Psoas muscle (tissue), 8 donors: ENCODE data around the gene DNAH1. TPM values are rescaled to one million over a fixed set of nuclear protein-coding genes. Genes with fewer than 3 reads are reported as not detected.

Experiments used
- ATAC-seq, 4 donors: fragments of 200-7000 bp; cut with Tn5 transposase; one replicate each; pipeline ENCODE4 v1.9.1; 2020; ENCODE audit warnings: moderate library complexity in 3 of 4, mild to moderate bottlenecking in 2 of 4
- DNase-seq, 2 donors: peaks; one replicate each; pipeline ENCODE4 v3.0.0-alpha.2; 2020
- H3K27ac ChIP-seq: fragments of 200-600 bp; one replicate; pipeline ENCODE4 v1.8.0; 2022
- H3K27me3 ChIP-seq, 3 donors: fragments of 200-600 bp in 1 of 3; one replicate each; pipeline versions ENCODE4 v1.6.1 to v1.8.0; 2013 to 2022; ENCODE audit warnings: low read length in 2 of 3, mild to moderate bottlenecking in 2 of 3, moderate library complexity in 1 of 3; ENCODE audit not compliant: insufficient read depth in 3 of 3
- H3K36me3 ChIP-seq, 2 donors: fragments of 200-600 bp in 1 of 2; one replicate each; pipeline versions ENCODE4 v1.6.1 to v1.8.0; 2013 to 2022; ENCODE audit warnings: low read depth in 1 of 2, mild to moderate bottlenecking in 1 of 2, moderate library complexity in 1 of 2; ENCODE audit not compliant: insufficient read depth in 1 of 2
- H3K4me1 ChIP-seq: fragments of 200-600 bp; one replicate; pipeline ENCODE4 v1.8.0; 2022
- H3K4me3 ChIP-seq: fragments of 200-600 bp; one replicate; pipeline ENCODE4 v1.8.0; 2022; ENCODE audit warnings: mild to moderate bottlenecking
- H3K9me3 ChIP-seq: fragments of 200-600 bp; one replicate; pipeline ENCODE4 v1.8.0; 2022
- CTCF ChIP-seq: fragments of 200-600 bp; IDR thresholded peaks from one replicate; pipeline ENCODE4 v1.8.0; 2022; ENCODE audit warnings: antibody characterized with exemption
- WGBS, 3 donors: extraction: QIAGEN DNeasy Blood & Tissue Kit; methylation state at CpG; one replicate each; pipeline versions ENCODE4 v1.1.6 to v1.1.7; 2013; 5-methylcytosine and 5-hydroxymethylcytosine counted together
- intact Hi-C, 2 donors: fragments of 100-400 bp; cut with DNase I; formaldehyde crosslinking; loops; one replicate each; pipeline versions ENCODE4 v1.11.0 to v1.14.2; 2022
- polyA plus RNA-seq, 3 donors: library from polyadenylated mRNA; stranded (reverse); fragments of 200-250 nt; gene quantifications; one replicate each; pipeline ENCODE4 v1.2.3, GENCODE V29; 2013
- total RNA-seq, 4 donors: library from RNA; stranded (reverse); fragmentation: NEBNext Ultra II Directional in 2 of 4; extraction: Animal tissue kit (Norgen Biotek cat#: 25700) in 2 of 4; gene quantifications; one replicate each; pipeline versions ENCODE4 v1.2.1 to v1.2.4, GENCODE V29; 2021 to 2023
- donor health status: healthy with polysubstance abuse.
- donor health status: DM: no; HTN: no; CAD: no; lungs with moderate emphysema.
- donor health status: Bipolar disorder and iron deficiency.
- donor health status: healthy.
- donor health status: DM: yes; HTN: yes; CAD: no.
- donor health status: DM: no; HTN: no; CAD: no.
- donor health status: DM: no; HTN: no; CAD: no.
- donor health status: DM: yes; HTN: yes; CAD: no.

Gene DNAH1
- total and polyA plus RNA-seq, 7 donors, result 0.77 to 4.1 (median 2.4) TPM

GRCh38 chr3:52311576-52312119, 4.5 kb upstream of the DNAH1 start:
- no peak overlapping the region for H3K27ac ChIP-seq
- H3K9me3 ChIP-seq, result no peaks in the 10 kb centered on the region
- WGBS, 3 donors, result 65 to 78% (median 76%) methylated on average over 9 of the region's 9 CpGs
- intact Hi-C loops, result loop anchor here (5.0 kb wide), 2 partner anchors 46 to 91 kb away; no protein-coding TSS in a partner anchor
- ATAC-seq (no peak), DNase-seq (no peak)
- no peaks in the 10 kb centered on the region for H3K36me3 ChIP-seq
- H3K27me3 ChIP-seq, result no peaks in the 10 kb centered on the region
- no peak for TF ChIP-seq CTCF
- no peak overlapping the region for H3K4me3 ChIP-seq
- no peaks in the 10 kb centered on the region for H3K4me1 ChIP-seq

DNA sequence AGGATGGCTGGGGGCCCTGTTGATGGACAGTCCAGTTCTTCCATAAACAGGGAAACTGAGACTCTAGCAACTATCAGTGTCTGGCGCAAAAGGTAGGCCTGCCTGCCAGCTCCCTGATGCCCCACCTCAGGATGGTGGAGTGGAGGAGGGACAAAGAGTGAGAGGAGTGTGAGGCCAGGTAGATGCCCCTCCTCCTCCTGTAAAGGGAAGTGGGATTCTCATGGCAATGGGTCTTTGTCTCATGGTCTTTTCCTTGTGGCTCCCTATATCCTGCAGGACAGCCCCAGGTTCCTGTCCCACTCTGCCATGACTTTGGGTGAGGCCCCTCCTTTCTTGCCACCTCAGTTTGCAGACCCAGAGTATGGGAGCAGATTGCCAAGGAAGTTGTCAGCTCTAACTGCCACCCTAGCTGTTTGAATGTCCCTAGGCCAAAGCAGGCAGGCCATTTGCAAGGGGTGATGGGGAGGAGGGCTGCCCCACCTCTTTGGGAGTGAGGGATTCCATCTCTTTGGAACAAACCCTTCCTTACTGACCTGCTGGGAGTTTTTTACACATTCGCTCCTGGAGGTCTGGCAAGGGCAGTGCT, 2.8 kb upstream of the DNAH1 start:
- no peaks in the 10 kb centered on the region for H3K27me3 ChIP-seq
- 79 to 84% (median 83%) methylated on average over 2 of the region's 2 CpGs for WGBS, 3 donors
- TF ChIP-seq CTCF, result no peak

DNA sequence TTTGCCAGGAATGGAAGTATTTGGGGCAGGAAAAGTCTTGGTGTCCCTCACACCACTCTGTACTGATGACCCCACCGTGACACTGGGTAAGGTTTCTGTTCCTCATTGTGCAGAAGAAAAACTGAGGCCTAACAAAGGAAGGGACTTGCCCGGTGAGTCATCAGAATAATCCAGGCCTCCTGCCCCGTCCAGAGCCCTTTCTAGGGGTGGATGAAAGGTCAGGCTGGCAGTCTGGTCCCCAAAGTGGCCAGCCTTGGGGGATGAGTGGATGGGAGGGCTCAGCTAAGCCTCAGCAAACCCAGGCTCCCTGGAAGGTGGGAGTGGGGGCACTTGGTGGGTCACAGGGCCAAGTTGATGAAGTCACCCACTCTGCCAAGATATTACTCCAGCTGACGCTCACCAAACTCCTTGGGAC, 2.3 kb upstream of the DNAH1 start:
- Histone ChIP-seq H3K27me3 (no peaks in the 10 kb centered on the region), H3K9me3 (no peaks in the 10 kb centered on the region), H3K36me3 (no peaks in the 10 kb centered on the region), H3K4me3 (no peak overlapping the region), H3K27ac (no peak overlapping the region), H3K4me1 (peaks cover 6% of the 10 kb centered on the region)
- intact Hi-C loops, result loop anchor here (5.0 kb wide), 2 partner anchors 44 to 89 kb away; no protein-coding TSS in a partner anchor
- peak in 3 of 4 donors; percentile 31 to 47 (median 42) for ATAC-seq
- WGBS, 3 donors, result 53 to 65% (median 64%) methylated on average over 4 of the region's 4 CpGs
- no peak for DNase-seq
- no peak for TF ChIP-seq CTCF

More for the DNA sequence above, 2.8 kb upstream of the DNAH1 start:
- DNase-seq (no peak), ATAC-seq (no peak)
- H3K9me3 ChIP-seq, result no peaks in the 10 kb centered on the region
- no peak overlapping the region for H3K27ac ChIP-seq
- intact Hi-C loops, result loop anchor here (5.0 kb wide), 2 partner anchors 44 to 89 kb away; no protein-coding TSS in a partner anchor
- no peaks in the 10 kb centered on the region for H3K36me3 ChIP-seq
- no peak overlapping the region for H3K4me3 ChIP-seq
- H3K4me1 ChIP-seq, result peaks cover 6% of the 10 kb centered on the region

- no peak for TF ChIP-seq CTCF
- Histone ChIP-seq H3K9me3 (no peaks in the 10 kb centered on the region), H3K4me3 (no peak overlapping the region), H3K27ac (no peak overlapping the region), H3K27me3 (no peaks in the 10 kb centered on the region), H3K4me1 (peaks cover 6% of the 10 kb centered on the region), H3K36me3 (no peaks in the 10 kb centered on the region)
- DNase-seq (no peak), ATAC-seq (peak in 1 of 4 donors; percentile 25)
- intact Hi-C loops, result loop anchor here (5.0 kb wide), 2 partner anchors 43 to 88 kb away; no protein-coding TSS in a partner anchor
- 87 to 98% (median 93%) methylated on average over 3 of the region's 3 CpGs for WGBS, 3 donors
These were observed 1.6 kb upstream of the DNAH1 start for GRCh38 chr3:52314489-52314888.
